Calu3 (cell line): Measurements from ENCODE around the gene FCN3. TPM values are rescaled to one million over a fixed set of nuclear protein-coding genes. Genes with fewer than 3 reads are reported as not detected.
"Not testable (repeated sequence)": the region's sequence is repeated elsewhere in the genome, so short reads cannot be mapped to it uniquely, and the experiment has no call there.

Source experiments
- BruUV-seq: library from RNA; stranded (reverse); fragments of 400-500 nt; replicated peaks from 2 replicates; lab custom pipeline; 2021; lab: Mats Ljungman, UMichigan
- CTCF ChIA-PET: fragments of 300-600 bp; sonication (Branson Sonifier 250); formaldehyde crosslinking; loops from one replicate; lab custom pipeline; 2022; ENCODE audit warnings: antibody characterized with exemption; lab: Charles Lee
- DNase-seq: peaks from one replicate; pipeline ENCODE4 v3.0.0; 2022
- H3K27ac Mint-ChIP-seq: one replicate; pipeline ENCODE4 v1.8.0; 2022; ENCODE audit warnings: mixed read lengths; ENCODE audit not compliant: unreplicated experiment
- H3K27me3 Mint-ChIP-seq: one replicate; pipeline ENCODE4 v1.8.0; 2022; ENCODE audit warnings: mixed read lengths; ENCODE audit not compliant: unreplicated experiment
- H3K36me3 Mint-ChIP-seq: one replicate; pipeline ENCODE4 v1.8.0; 2022; ENCODE audit warnings: mild to moderate bottlenecking, moderate library complexity, mixed read lengths; ENCODE audit not compliant: insufficient read depth, unreplicated experiment
- H3K4me1 Mint-ChIP-seq: one replicate; pipeline ENCODE4 v1.8.0; 2022; ENCODE audit warnings: mild to moderate bottlenecking, low read depth, mixed read lengths; ENCODE audit not compliant: unreplicated experiment
- H3K4me3 Mint-ChIP-seq: one replicate; pipeline ENCODE4 v1.8.0; 2022; ENCODE audit warnings: mild to moderate bottlenecking, low read depth, moderate library complexity, mixed read lengths; ENCODE audit not compliant: unreplicated experiment
- H3K9me3 Mint-ChIP-seq: one replicate; pipeline ENCODE4 v1.8.0; 2022; ENCODE audit warnings: low read depth, mixed read lengths; ENCODE audit not compliant: unreplicated experiment
- CTCF ChIP-seq: fragments of 200-600 bp; IDR thresholded peaks from one replicate; pipeline ENCODE4 v1.8.0; 2022; ENCODE audit warnings: antibody characterized with exemption; ENCODE audit not compliant: unreplicated experiment
- intact Hi-C: fragments of 100-400 bp; cut with micrococcal nuclease; formaldehyde crosslinking; loops from one replicate; pipeline ENCODE4 v1.10.0; 2022; ENCODE audit not compliant: unreplicated experiment
- total RNA-seq: library from RNA; stranded (reverse); gene quantifications from 2 replicates; pipeline ENCODE4 v1.2.3, GENCODE V29; 2022

FCN3 gene
- total RNA-seq, 1 experiment from 2014 or later, result not detected

GRCh38 chr1:27410709-27411108, 36.1 kb upstream of the FCN3 start:
- H3K4me1 Mint-ChIP-seq, result no peaks in the 10 kb centered on the region
- intact Hi-C loops, result no loop called here
- BruUV-seq, result no TSS peak
- H3K4me3 Mint-ChIP-seq, result no peak overlapping the region
- DNase-seq, result no peak
- H3K27ac Mint-ChIP-seq, result no peak overlapping the region
- no peaks in the 10 kb centered on the region for H3K27me3 Mint-ChIP-seq
- CTCF ChIA-PET, result interaction anchor here (1.0 kb wide), 1 partner anchor 10 kb away, joined by 4 read pairs; no protein-coding TSS in a partner anchor
- H3K36me3 Mint-ChIP-seq, result peaks cover 23% of the 10 kb centered on the region
- H3K9me3 Mint-ChIP-seq, result no peaks in the 10 kb centered on the region
- TF ChIP-seq CTCF, result no peak

GRCh38 chr1:27409669-27410068, 35.0 kb upstream of the FCN3 start:
- TF ChIP-seq CTCF, result no peak
- intact Hi-C loops, result no loop called here
- Mint-ChIP-seq H3K4me1 (no peaks in the 10 kb centered on the region), H3K4me3 (no peak overlapping the region), H3K9me3 (no peaks in the 10 kb centered on the region), H3K27ac (no peak overlapping the region), H3K36me3 (peaks cover 17% of the 10 kb centered on the region), H3K27me3 (no peaks in the 10 kb centered on the region)
- DNase-seq, result no peak
- CTCF ChIA-PET, result interaction anchor here (1.0 kb wide), 1 partner anchor 11 kb away, joined by 4 read pairs; no protein-coding TSS in a partner anchor
- no TSS peak for BruUV-seq

GRCh38 chr1:27408151-27408550, 33.5 kb upstream of the FCN3 start:
- BruUV-seq, result no TSS peak
- H3K9me3 Mint-ChIP-seq, result no peaks in the 10 kb centered on the region
- H3K27me3 Mint-ChIP-seq, result no peaks in the 10 kb centered on the region
- intact Hi-C loops, result no loop called here
- H3K4me1 Mint-ChIP-seq, result no peaks in the 10 kb centered on the region
- no peak for DNase-seq
- CTCF ChIA-PET, result no interaction called here
- no peak overlapping the region for H3K4me3 Mint-ChIP-seq
- no peak overlapping the region for H3K27ac Mint-ChIP-seq
- H3K36me3 Mint-ChIP-seq, result peaks cover 13% of the 10 kb centered on the region
- TF ChIP-seq CTCF, result no peak

GRCh38 chr1:27406791-27407190, 32.2 kb upstream of the FCN3 start:
- CTCF ChIA-PET, BruUV-seq, H3K27me3 Mint-ChIP-seq: not testable (repeated sequence)

GRCh38 chr1:27406362-27406680, 31.7 kb upstream of the FCN3 start:
- no TSS peak for BruUV-seq
- intact Hi-C loops, result no loop called here
- Mint-ChIP-seq H3K4me1 (no peaks in the 10 kb centered on the region), H3K27ac (no peak overlapping the region), H3K4me3 (no peak overlapping the region), H3K36me3 (peaks cover 13% of the 10 kb centered on the region), H3K9me3 (no peaks in the 10 kb centered on the region), H3K27me3 (no peaks in the 10 kb centered on the region)
- no peak for TF ChIP-seq CTCF
- no peak for DNase-seq
- CTCF ChIA-PET, result no interaction called here

More at GRCh38 chr1:27406791-27407190, 32.2 kb upstream of the FCN3 start:
- intact Hi-C loops, H3K27ac Mint-ChIP-seq, H3K4me3 Mint-ChIP-seq, DNase-seq, H3K4me1 Mint-ChIP-seq, H3K9me3 Mint-ChIP-seq: not testable (repeated sequence)
- peaks cover 13% of the 10 kb centered on the region for H3K36me3 Mint-ChIP-seq

GRCh38 chr1:27405598-27406361, 31.2 kb upstream of the FCN3 start:
- H3K9me3 Mint-ChIP-seq, DNase-seq, H3K27me3 Mint-ChIP-seq, intact Hi-C loops, H3K4me3 Mint-ChIP-seq, H3K27ac Mint-ChIP-seq, BruUV-seq, H3K4me1 Mint-ChIP-seq: not testable (repeated sequence)
- peaks cover 13% of the 10 kb centered on the region for H3K36me3 Mint-ChIP-seq
- CTCF ChIA-PET, result interaction anchor here (0.5 kb wide), 1 partner anchor 152 kb away, joined by 4 read pairs; no protein-coding TSS in a partner anchor
